ENCODE data around the gene TPST2.

Gene TPST2

DNA sequence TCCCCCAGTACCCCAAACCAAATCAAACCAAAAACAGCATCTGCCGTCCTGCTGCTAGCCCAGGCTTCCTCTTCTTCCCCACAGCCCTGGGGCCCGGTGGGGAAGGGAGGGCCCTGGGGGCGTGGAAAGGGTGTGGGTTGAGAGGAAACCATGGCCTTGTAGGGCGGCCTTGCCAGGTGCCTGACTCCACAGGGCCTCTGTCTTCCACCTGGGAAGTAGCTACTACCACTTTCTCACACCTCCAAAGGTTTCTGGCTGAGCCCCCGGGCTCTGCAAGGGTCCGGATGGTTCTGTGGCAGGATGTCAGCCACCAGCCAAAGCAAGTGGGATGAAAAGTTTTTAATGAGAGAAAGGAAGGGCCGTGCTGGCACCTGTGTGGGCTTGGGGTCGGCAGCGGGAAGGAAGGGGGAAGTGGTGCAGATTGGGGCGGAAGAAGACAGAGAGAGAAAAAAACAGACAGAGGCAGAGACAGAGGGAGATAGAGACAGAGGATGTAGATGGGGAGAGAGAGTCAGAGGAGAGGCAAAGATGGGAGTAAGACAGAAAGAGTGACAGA, 10.5 kb downstream of the TPST2 start:
- DNase-seq: no peak

DNA sequence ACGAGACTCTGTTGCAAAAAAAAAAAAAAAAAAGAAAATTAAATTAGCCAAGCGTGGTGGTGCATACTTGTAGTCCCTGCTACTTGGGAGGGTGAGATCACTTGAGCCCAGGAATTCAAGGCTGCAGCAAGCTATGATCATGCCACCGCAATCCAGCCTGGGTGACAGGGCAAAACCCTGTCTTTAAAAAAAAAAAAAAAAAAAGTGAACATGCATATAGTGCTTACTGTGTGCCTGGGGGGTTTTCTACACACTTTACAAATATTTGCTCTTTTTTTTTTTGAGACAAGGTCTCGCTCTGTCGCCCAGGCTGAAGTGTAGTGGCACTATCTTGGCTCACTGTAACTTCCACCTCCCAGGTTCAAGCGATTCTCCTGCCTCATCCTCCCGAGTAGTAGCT, 12.9 kb downstream of the TPST2 start:
- DNase-seq: no peak

DNA sequence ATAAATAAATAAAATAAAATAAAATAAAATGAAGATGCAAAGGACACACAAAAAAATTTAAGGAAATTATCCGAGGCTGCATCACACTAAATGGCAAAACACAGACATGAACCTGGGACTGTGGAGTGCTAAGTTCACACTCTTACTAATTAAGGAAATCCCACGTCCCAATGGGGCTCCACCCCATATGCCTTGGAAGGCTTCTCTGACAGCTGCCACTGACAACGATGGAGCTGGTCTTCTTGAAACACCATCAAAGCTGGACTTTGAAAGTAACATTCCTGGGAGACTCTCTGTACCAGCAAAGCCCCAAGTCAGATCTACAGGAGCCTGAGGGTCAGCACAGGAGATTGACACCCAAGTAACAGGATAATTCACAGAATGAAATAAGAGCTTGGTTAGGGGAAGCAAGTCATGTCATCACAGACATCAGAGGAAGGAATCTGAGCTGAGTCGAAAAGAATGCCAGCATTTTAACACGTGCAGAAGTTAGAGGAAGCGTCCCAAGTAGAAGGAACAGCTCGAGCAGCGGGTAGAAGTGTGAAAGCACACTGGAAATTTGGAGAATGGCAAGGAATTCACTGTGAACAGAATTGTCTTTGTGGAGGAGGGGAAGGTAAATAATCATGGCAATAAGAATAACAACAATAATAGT, 13.8 kb downstream of the TPST2 start:
- DNase-seq: no peak

DNA sequence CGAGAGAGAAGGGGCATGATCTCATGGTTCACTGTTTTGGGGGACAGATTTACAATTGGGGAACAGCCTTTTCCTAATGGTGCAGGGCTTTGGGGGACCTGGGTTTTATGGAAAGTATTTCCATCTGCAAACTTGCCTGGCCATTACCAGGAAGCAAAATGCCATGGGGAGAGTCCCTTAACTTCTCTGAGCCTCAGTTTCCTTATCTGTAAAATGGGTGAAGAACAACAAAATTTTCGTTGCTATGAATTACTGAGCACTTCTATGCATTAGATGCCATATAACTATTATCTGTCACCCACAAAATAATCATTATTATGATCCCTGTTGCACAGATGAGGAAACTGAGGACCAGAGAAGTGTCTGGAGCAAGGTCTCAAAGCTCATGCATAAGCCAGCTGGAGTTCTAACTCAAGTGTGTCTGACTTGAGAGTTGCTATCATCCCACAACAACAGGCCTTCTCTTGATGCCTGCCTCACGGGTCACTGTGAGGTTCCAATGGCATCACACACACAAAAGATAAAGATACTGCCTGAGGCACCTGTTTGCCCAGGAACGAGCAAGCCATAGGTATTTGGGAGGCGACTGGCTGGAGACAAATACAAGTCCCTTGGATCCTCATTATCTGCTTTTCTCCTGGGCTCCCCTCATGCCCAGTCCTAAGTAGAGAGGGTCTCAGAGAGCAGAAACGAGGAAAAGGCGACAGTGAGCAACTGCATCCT, 15.8 kb downstream of the TPST2 start:
- DNase-seq: no peak

DNA sequence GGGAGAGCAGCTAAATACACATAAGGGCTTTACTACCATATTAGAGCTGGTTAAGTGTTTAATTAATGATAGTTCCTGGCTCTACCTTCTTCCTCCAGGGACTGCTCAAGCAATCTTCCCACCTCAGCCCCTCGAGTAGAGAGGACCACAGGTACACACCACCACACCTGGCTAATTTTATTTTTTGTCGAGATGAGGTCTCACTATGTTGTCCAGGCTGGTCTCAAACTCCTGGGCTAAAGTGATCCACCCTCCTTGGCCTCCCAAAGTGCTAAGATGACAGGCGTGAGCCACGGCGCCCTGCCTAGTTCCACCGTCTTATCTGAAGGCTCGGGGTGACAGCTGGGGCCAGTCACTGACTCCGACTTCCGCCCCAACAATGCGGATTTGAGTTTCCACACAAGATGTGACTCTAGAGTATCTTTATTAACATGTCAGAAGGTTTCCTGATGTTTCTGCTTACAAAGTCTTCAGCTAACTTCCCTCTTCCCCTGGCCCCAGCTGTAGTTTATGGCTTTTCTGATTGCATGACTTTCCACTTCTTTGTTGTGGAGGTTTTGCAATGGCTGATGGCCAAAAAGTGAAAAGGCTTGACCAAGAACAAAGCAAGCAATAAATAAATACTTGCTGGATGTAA, 16.8 kb downstream of the TPST2 start:
- no peak for DNase-seq

DNA sequence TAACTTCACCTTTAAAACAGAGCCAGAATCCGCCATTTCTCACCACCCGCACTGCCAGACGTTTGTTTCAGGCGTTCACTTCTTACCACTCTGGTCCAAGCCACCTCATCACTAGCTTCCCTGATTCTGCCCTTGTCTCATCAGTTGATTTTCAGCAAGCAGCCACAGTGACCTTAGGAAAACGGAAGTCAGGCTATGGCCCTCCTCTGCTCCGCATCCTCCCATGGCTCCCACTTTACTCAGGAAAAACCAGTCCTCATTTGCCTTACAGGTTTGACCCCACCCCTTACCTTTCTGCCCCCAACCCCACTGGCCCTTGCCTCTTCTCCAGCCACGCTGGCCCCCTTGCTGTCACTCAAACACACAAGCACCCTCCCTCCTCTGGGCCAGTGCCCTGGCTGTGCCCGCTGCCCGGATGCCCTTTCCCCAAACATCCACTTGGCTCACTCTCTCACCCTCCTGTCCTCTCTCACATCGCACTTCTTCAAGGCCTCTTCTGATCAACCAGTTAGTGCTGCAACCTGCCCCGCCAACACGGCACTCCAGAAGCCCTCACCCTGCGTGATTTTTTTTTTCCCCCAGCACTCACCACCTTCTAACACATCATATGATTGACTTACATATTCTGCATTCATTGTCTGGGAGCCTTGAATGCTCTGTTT, 18.9 kb downstream of the TPST2 start:
- no peak for DNase-seq

DNA sequence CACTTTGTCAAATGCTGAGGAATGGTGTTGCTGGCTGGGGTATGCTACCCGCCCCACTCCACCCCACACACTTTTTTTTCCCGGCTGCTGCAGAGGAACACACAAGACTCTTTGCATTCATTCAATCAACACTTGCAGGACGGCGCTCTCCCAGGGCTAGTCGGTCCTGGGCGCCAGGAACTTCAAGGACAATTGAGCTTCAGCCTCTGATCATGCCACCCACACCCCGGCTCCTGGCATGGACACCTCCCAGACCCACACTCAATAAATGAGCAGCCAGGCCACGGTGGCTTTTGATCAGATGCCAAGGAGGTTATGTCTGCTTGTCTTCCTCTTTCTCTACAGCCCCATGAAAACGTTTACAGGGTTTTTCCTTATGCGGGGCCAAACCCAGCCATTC, 19.8 kb downstream of the TPST2 start:
- DNase-seq: no peak

DNA sequence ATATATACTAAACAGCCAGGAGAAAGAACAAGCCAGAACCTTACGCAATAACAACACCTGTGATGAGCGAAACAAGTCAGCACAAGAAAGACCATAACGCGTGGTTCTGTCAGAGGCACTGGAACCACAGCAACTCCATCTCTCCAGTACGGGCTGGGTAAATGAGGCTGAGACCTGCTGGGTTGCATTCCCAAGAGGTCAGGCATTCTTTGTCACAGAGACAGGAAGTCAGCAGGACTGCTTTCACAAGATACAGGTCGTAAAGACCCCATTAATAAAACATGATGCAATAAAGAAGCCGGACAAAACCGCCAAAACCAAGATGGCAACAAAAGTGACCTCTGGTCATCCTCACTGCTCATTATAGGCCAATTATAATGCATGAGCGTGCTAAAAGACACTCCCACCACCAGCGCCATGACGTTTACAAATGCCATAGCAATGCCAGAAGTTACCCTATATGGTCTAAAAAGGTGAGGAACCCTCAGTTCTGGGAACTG, 21.7 kb downstream of the TPST2 start:
- DNase-seq: no peak

DNA sequence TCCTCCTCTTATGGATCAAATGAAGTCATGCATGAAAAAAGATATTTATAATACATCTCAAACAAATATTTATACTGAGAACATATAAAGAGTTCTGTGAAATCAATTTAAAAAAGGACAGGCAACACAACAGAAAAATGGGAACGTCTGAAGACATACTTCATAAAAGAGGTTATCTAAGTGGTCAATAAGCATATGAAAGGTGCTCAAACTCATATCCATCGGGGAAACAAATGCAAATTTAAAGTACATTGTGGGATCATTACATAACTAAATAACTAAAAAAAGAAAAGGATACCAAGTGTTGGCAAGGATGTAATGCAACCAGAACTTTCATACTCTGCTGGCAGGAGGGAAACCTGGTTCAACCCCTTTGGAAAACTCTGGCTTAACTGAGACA, 22.3 kb downstream of the TPST2 start:
- no peak for DNase-seq

DNA sequence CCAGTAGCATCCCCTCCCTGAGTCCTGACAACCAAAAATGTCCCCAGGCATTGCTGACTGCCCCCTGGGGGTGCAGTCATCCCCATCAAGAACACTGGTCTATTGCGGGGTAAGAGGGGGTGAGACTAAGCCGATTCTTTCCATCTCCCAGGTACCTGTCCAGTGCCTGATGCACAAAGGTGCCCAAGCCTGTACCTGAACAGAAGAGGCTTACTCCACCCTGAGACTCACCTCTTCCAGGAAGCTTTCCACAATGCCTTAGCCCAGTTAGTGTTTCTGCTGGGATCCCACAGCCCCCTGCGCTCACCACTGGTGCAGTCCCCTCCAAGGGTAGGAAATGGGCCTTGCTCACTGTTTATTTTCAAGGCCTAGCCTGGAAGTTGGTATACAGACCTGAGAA, 22.9 kb downstream of the TPST2 start:
- DNase-seq: no peak

DNA sequence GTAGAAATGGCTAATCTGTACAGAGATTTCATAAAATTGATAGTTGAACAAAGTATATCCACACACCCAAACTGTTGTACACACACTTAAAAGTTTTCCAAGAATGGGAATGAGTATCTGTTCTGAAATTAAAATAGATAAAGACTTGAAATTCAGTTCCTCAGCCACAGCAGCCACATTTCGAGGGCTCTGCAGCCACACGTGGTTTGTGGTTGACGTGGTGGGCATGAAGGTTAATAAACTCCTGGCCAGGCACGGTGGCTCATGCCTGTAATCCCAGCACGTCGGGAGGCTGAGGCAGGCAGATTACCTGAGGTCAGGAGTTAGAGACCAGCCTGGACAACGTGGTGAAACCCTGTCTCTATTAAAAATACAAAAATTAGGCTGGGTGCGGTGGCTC, 24.0 kb downstream of the TPST2 start:
- DNase-seq: no peak

DNA sequence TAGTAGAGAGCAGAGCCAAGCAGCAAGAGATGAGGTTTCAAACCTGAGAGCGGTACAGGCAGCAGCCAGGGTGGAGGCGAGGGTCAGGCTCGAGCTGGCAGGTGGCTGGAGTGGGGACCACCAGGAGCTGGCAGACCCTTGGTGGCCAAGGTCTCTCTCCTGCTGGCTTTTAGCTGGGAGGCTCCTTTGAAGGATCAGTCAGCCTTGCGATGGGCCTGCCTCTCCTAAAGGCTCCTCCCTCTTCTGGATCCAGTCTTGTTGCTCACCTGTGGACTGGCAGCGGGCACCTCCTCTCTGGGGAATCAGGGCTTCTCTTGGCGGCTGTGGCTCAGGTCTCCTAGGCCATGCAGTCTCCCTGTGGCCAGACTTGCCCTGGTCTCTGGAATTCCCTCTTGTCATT, 24.8 kb downstream of the TPST2 start:
- no peak for DNase-seq

DNA sequence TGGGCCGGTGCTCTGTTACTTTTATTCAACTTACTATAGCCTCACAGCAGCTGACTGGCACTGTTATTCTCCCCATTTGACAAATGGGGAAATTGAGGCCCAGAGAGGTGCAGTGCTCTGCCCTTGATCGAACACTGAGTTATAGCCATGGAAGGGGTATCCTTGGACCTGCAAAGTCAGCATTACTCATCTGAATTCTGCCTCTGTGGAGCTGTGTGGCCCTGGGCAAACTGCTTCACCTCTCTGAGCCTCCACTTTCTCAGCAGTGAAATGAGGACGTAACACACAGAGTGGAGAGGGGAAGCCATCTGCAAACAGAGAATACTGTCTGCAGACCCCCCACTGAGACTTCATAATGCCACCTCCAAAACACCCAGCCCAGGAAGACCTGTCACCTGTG, 25.3 kb downstream of the TPST2 start:
- DNase-seq: no peak

DNA sequence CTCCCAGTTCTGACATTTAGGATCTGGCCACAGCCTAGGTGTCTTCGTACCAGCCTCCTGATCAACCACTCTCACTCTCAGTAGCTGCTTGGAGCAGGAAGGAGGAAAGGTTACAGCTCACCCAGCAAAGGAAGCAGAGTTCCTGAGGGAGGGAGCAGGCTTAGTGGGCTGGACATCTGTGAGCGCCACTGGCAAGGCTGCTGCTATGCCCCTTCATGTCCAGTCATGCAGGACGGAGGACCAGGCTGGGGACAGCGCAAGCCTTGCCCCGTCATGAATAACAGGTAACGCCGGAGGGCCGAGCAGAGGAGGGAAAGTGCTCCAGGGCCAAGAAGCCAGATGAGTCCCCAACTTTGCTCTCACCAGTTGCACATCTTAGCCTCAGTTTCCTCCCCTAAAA, 25.8 kb downstream of the TPST2 start:
- DNase-seq: no peak

DNA sequence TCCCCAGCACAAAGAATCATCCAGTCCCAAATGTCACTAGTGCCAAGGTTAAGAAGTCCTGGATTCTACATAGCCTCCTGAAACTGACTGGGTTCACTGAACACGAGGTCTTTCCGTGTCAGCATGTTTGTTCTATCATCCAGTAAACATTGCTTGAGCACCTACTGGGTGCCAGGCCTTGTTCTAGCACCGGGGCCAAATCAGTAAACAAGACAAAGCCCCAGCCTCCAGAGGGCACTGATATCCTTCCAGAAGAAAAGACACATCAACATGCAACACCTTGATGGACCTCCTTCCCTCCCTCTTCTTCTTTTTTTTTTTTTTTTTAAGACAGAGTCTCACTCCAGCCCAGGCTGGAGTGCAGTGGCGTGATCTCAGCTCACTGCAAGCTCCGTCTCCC, 26.9 kb downstream of the TPST2 start:
- no peak for DNase-seq

DNA sequence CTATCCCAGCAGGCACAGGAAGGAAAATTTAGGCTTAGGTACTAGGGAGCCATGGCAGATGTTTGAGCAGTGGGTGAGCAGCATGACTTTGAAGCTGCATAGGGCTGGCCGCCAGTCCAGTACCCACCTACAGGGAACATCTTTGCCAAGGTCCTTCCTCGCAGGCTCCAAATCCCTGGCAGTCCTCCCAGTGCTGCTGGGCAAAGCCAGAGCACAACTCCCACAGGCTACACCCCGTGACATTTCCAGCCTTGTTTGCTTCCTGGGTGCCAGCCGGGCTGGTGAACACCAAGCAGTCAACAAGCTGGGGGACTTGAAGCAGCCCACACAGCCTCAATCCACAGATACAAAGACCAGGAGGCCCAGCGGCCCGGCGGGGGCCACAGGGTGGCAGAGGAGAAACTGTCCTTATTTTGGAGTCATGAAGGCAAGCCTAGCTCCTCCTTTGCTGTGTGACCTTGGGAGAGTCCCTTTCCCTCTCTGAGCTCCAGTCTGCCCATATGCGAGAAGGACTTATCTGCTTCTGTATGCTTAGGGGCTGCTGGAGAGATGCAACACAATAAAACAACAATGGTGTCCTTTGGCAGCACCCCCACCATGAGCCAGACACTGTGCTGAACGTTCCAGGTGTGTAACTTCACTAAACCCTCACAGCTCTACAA, 28.0 kb downstream of the TPST2 start:
- no peak for DNase-seq

DNA sequence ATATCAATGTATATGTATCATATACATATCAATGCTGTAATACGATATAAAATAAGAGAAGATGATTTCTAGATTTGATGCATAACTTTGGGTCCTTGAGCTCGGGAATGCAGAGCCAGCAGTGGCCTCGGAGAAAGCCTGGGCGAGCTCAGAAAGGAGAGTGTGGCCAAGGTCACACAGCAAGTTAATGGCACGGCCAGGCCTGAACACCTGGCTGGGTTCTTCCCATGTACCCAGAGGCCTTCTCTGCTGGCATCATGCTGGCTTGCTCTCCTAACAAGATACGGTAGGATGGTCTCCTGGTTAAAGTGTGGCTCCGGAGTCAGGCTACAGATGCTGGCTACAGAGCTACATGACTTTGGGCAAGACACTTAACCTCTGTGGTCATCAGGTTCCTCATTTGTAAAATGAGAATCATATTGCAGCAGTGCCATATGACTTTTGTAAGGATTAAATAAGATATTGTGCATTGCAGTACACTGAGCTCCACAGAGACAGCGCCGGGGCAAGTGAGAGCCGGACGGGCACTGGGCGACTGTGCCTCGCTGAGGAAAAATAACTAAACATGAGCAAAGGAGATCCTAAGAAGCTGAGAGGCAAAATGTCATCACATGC, 29.9 kb downstream of the TPST2 start:
- no peak for DNase-seq

DNA sequence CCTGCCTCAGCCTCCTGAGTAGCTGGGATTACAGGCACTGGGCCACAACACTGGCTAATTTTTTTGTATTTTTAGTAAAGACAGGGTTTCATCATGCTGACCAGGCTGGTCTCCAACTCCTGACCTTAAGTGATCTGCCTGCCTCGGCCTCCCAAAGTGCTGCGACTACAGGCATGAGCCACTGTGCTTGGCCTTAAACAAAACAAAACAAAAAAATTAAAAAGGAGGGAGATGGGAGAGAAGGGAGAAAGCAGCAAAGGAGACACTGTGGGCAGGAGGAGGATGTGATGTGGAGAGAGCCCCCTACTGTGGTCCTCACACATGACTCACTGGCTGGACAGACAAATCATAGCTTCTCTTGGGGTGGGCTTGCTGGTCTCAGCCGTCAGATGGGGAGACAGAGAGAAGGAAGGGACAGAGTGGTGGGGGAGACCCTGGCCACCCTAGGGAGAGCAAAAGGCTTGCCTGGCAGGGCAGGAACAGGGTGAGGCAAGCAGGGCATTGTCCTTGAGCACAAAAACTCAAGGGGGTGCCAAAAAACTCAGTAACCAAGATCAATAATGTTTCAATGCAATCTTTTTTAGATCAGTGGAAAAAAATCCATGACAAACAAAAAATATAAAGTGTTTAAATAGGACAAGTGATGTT, 31.6 kb downstream of the TPST2 start:
- no peak for DNase-seq

DNA sequence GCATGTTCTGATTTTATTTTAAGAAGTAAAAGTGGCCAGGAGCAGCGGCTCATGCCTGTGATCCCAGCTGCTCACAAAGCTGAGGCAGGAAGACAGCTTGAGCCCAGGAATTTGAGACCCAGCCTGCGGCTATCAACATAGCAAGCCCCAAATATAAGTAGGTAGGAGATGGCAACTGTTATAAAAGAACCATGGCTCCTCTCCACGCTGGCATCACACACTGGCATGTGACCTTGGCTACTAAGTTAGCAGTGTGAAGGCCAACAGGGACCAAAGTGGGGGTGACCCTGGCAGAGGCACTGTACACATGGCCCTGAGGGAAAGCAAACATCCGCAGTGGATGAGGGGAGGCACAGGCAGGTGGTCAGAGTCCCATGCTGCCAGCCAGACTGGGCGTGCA, 33.0 kb downstream of the TPST2 start:
- no peak for DNase-seq

DNA sequence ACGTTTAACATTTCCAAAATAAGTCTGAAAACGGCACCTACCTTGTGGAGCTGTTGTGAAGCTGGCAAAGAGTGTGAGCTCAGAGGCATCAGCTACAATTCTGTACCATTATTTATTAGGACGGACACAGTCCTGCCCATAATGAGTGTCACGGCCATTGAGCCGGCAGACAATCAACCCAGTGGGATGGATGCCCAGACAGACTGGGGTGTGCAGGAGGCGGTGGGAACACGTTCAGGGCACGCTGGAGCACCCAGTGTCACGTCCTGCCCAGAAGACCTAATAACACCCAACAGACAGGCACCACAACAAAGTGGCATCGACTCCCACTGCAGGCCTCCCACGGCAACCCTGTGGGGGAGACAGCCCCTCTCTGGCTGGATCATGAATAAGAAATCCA, 34.5 kb downstream of the TPST2 start:
- DNase-seq: no peak

DNA sequence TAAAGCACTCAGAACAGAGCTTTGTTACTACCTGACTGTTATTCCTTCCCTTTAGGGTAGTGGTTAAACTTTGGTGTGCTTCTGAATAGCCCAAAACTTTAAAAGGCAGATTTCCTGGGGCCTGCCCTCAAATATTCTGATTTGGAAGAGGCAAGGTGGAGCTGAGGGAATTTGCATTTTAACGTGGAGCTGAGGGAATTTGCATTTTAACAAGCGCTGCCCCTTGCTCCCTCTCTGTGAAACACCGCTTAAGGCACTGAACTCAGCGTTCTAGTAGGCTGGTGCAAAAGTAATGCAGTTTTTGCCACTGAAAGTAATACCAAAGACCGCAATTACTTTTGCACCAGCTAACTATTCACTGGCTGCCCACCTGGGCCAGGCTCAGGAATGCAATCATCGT, 35.0 kb downstream of the TPST2 start:
- DNase-seq: no peak

All from NCI-H1105 (cell line).